Progenitor cell of endocrine pancreas (in vitro differentiated cells): ENCODE measurements around the gene BTBD16. TPM values are rescaled to one million over a fixed set of nuclear protein-coding genes. Genes with fewer than 3 reads are reported as not detected.

ENCODE experiments used
- DNase-seq: peaks from one replicate; pipeline ENCODE4 v3.0.0; 2021; ENCODE audit warnings: low spot score; ENCODE audit not compliant: unreplicated experiment
- H3K27ac Mint-ChIP-seq: 2 replicates; pipeline ENCODE4 v1.8.0; 2021; ENCODE audit warnings: mild to moderate bottlenecking, moderate library complexity, mixed read lengths
- H3K27me3 Mint-ChIP-seq: 2 replicates; pipeline ENCODE4 v1.8.0; 2021; ENCODE audit warnings: mixed read lengths
- H3K36me3 Mint-ChIP-seq: 2 replicates; pipeline ENCODE4 v1.8.0; 2022; ENCODE audit warnings: mixed read lengths; ENCODE audit not compliant: insufficient read depth
- H3K4me1 Mint-ChIP-seq: 2 replicates; pipeline ENCODE4 v1.8.0; 2021; ENCODE audit warnings: low read depth, mixed read lengths
- H3K4me3 Mint-ChIP-seq: 2 replicates; pipeline ENCODE4 v1.8.0; 2021; ENCODE audit warnings: low read depth, mild to moderate bottlenecking, moderate library complexity, mixed read lengths
- H3K9me3 Mint-ChIP-seq: 2 replicates; pipeline ENCODE4 v1.8.0; 2021; ENCODE audit warnings: low read depth, mixed read lengths
- CTCF ChIP-seq: fragments of 200-600 bp; sonication (generic); IDR thresholded peaks from one replicate; pipeline ENCODE4 v1.5.0; 2021; ENCODE audit warnings: antibody characterized with exemption, mild to moderate bottlenecking; ENCODE audit not compliant: unreplicated experiment
- total RNA-seq: library from RNA; stranded (reverse); gene quantifications from 2 replicates; pipeline ENCODE4 v1.2.1, GENCODE V29; 2021

Gene BTBD16
- total RNA-seq, 1 donor from 2014 or later, result not detected

GRCh38 chr10:122249991-122250750, 20.9 kb upstream of the BTBD16 start:
- no peak for DNase-seq
- Mint-ChIP-seq H3K4me1 (peaks cover 6% of the 10 kb centered on the region), H3K9me3 (no peaks in the 10 kb centered on the region), H3K36me3 (peaks cover 3% of the 10 kb centered on the region), H3K27me3 (no peaks in the 10 kb centered on the region), H3K4me3 (no peak overlapping the region), H3K27ac (peak overlapping the region; percentile 49)
- TF ChIP-seq CTCF, result no peak

GRCh38 chr10:122251459-122252255, 19.4 kb upstream of the BTBD16 start:
- no peak for TF ChIP-seq CTCF
- no peak overlapping the region for H3K4me3 Mint-ChIP-seq
- no peak overlapping the region for H3K27ac Mint-ChIP-seq
- H3K36me3 Mint-ChIP-seq, result peaks cover 5% of the 10 kb centered on the region
- no peaks in the 10 kb centered on the region for H3K4me1 Mint-ChIP-seq
- H3K9me3 Mint-ChIP-seq, result no peaks in the 10 kb centered on the region
- no peaks in the 10 kb centered on the region for H3K27me3 Mint-ChIP-seq
- no peak for DNase-seq

- no peaks in the 10 kb centered on the region for H3K9me3 Mint-ChIP-seq
- no peaks in the 10 kb centered on the region for H3K4me1 Mint-ChIP-seq
- no peak for TF ChIP-seq CTCF
- no peaks in the 10 kb centered on the region for H3K27me3 Mint-ChIP-seq
- DNase-seq, result no peak
- H3K36me3 Mint-ChIP-seq, result peaks cover 6% of the 10 kb centered on the region
- H3K27ac Mint-ChIP-seq, result no peak overlapping the region
- H3K4me3 Mint-ChIP-seq, result no peak overlapping the region
Observed at GRCh38 chr10:122252805-122253204, 18.3 kb upstream of the BTBD16 start.

- no peaks in the 10 kb centered on the region for H3K9me3 Mint-ChIP-seq
- H3K36me3 Mint-ChIP-seq, result peaks cover 5% of the 10 kb centered on the region
- H3K27ac Mint-ChIP-seq, result no peak overlapping the region
- no peaks in the 10 kb centered on the region for H3K4me1 Mint-ChIP-seq
- TF ChIP-seq CTCF, result no peak
- no peaks in the 10 kb centered on the region for H3K27me3 Mint-ChIP-seq
- DNase-seq, result no peak
- no peak overlapping the region for H3K4me3 Mint-ChIP-seq
Observed at GRCh38 chr10:122253605-122254004, 17.5 kb upstream of the BTBD16 start.

- DNase-seq, result no peak
- TF ChIP-seq CTCF, result no peak
- Mint-ChIP-seq H3K27ac (no peak overlapping the region), H3K27me3 (no peaks in the 10 kb centered on the region), H3K4me3 (no peak overlapping the region), H3K4me1 (no peaks in the 10 kb centered on the region), H3K36me3 (peaks cover 4% of the 10 kb centered on the region), H3K9me3 (no peaks in the 10 kb centered on the region)
Observed at GRCh38 chr10:122254831-122255230, 16.3 kb upstream of the BTBD16 start.
